OCI-LY3 (cell line): Measurements from ENCODE around the gene IPPK.

Experiments
- EZH2phosphoT487 ChIP-seq: fragments of 200-600 bp; shearing (Covaris generic); IDR thresholded peaks from 2 replicates; pipeline ENCODE4 v1.6.1; 2018; ENCODE audit warnings: antibody characterized with exemption, mixed run types, low read depth
- TF ChIP-seq, protein P1 (sequence below): fragments of 200-600, 300-600 bp; sonication (generic); IDR thresholded peaks from 2 replicates; pipeline ENCODE4 v1.5.1; 2014; ENCODE audit warnings: antibody characterized with exemption, low read length, low read depth

DNA sequence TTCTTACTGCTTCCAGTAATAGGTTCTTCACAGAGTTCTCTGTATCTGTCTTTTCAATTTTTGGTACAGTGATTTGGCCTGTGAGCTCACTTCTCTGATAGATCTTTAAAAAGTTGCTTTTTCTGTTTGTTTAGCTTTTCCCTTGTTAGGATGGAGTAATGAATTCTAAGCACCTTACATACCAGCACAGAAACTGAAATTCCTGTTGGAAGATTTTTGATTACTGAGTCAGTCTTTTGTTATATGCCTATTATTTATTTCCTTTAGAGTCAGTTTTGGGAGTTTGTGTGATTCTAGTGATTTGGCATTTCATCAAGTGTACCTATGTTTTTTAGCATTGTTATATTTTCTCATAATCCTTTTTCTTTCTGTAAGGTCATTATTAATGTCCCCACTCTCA, 37.6 kb upstream of the IPPK start:
- TF ChIP-seq, protein P1, sequence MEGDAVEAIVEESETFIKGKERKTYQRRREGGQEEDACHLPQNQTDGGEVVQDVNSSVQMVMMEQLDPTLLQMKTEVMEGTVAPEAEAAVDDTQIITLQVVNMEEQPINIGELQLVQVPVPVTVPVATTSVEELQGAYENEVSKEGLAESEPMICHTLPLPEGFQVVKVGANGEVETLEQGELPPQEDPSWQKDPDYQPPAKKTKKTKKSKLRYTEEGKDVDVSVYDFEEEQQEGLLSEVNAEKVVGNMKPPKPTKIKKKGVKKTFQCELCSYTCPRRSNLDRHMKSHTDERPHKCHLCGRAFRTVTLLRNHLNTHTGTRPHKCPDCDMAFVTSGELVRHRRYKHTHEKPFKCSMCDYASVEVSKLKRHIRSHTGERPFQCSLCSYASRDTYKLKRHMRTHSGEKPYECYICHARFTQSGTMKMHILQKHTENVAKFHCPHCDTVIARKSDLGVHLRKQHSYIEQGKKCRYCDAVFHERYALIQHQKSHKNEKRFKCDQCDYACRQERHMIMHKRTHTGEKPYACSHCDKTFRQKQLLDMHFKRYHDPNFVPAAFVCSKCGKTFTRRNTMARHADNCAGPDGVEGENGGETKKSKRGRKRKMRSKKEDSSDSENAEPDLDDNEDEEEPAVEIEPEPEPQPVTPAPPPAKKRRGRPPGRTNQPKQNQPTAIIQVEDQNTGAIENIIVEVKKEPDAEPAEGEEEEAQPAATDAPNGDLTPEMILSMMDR = no peak
- no peak for TF ChIP-seq EZH2phosphoT487
